SK-N-SH treated with all-trans-retinoic acid at 6 μM for 48 hours (cell line): Measurements from ENCODE around the gene LIMS1.

Experiments
- ATAC-seq: fragments of 200-7000 bp; cut with Tn5 transposase; 3 replicates; pipeline ENCODE4 v1.9.1; 2020; ENCODE audit warnings: mild to moderate bottlenecking, moderate library complexity
- ARNTL ChIP-seq: fragments of 450-650 bp; formaldehyde crosslinking; IDR thresholded peaks from 2 replicates; pipeline ENCODE4 v1.5.0; 2020; ENCODE audit warnings: low read depth, mild to moderate bottlenecking, moderate library complexity, borderline replicate concordance
- BACH2 ChIP-seq: fragments of 250-450 bp; sonication (Bioruptor Pico); IDR thresholded peaks from 2 replicates; pipeline ENCODE4 v1.9.0; 2021; ENCODE audit warnings: mild to moderate bottlenecking, borderline replicate concordance
- CREB5 ChIP-seq: fragments of 250-450 bp; sonication (Bioruptor Pico); IDR thresholded peaks from 2 replicates; pipeline ENCODE4 v1.5.1; 2020; ENCODE audit warnings: low read depth, mild to moderate bottlenecking, moderate library complexity
- CSDC2 ChIP-seq: fragments of 250-450 bp; sonication (Bioruptor Pico); IDR thresholded peaks from 2 replicates; pipeline ENCODE4 v1.5.0; 2020; ENCODE audit warnings: mild to moderate bottlenecking, moderate library complexity
- CSRNP3 ChIP-seq: fragments of 250-450 bp; sonication (Bioruptor Pico); IDR thresholded peaks from 2 replicates; pipeline ENCODE4 v1.5.1; 2021; ENCODE audit warnings: mild to moderate bottlenecking, moderate library complexity
- GLIS3 ChIP-seq: fragments of 250-450 bp; sonication (Bioruptor Pico); IDR thresholded peaks from 2 replicates; pipeline ENCODE4 v1.5.0; 2020; ENCODE audit warnings: mild to moderate bottlenecking, moderate library complexity
- ISL1 ChIP-seq: fragments of 250-450 bp; sonication (Bioruptor Pico); IDR thresholded peaks from 2 replicates; pipeline ENCODE4 v2.1.2; 2022; ENCODE audit warnings: mild to moderate bottlenecking, moderate library complexity
- PPARA ChIP-seq: fragments of 250-450 bp; sonication (Bioruptor Pico); IDR thresholded peaks from 2 replicates; pipeline ENCODE4 v1.5.0; 2020; ENCODE audit warnings: mild to moderate bottlenecking, borderline replicate concordance
- RARB ChIP-seq: fragments of 250-450 bp; sonication (Bioruptor Pico); IDR thresholded peaks from 2 replicates; pipeline ENCODE4 v1.8.0; 2021; ENCODE audit warnings: mild to moderate bottlenecking, moderate library complexity
- SNAI2 ChIP-seq: fragments of 250-450 bp; sonication (Bioruptor Pico); IDR thresholded peaks from 2 replicates; pipeline ENCODE4 v1.5.0; 2020; ENCODE audit warnings: mild to moderate bottlenecking, moderate library complexity
- TCF4 ChIP-seq: fragments of 250-450 bp; sonication (Bioruptor Pico); IDR thresholded peaks from 2 replicates; pipeline ENCODE4 v1.8.0; 2021; ENCODE audit warnings: mild to moderate bottlenecking, moderate library complexity, borderline replicate concordance
- TOX ChIP-seq: fragments of 250-450 bp; sonication (Bioruptor Pico); IDR thresholded peaks from 2 replicates; pipeline ENCODE4 v1.8.0; 2021; ENCODE audit warnings: mild to moderate bottlenecking, moderate library complexity, borderline replicate concordance
- ZC3H10 ChIP-seq: fragments of 250-450 bp; sonication (Bioruptor Pico); IDR thresholded peaks from 2 replicates; pipeline ENCODE4 v1.5.1; 2021; ENCODE audit warnings: mild to moderate bottlenecking, moderate library complexity
- ZFP3 ChIP-seq: fragments of 250-450 bp; sonication (Bioruptor Pico); IDR thresholded peaks from 2 replicates; pipeline ENCODE4 v1.5.0; 2020; ENCODE audit warnings: mild to moderate bottlenecking, moderate library complexity
- ZFP30 ChIP-seq: fragments of 450-650 bp; formaldehyde crosslinking; IDR thresholded peaks from 2 replicates; pipeline ENCODE4 v1.5.0; 2022; ENCODE audit warnings: mild to moderate bottlenecking, moderate library complexity
- ZNF565 ChIP-seq: fragments of 450-650 bp; formaldehyde crosslinking; conservative IDR thresholded peaks from 2 replicates; pipeline ENCODE4 v1.5.0; 2020; ENCODE audit warnings: low read depth, mild to moderate bottlenecking, moderate library complexity
- ZNF70 ChIP-seq: fragments of 450-650 bp; formaldehyde crosslinking; IDR thresholded peaks from 2 replicates; pipeline ENCODE4 v1.5.0; 2020; ENCODE audit warnings: mild to moderate bottlenecking, moderate library complexity
- TF ChIP-seq, protein P1 (sequence below): fragments of 250-450 bp; sonication (Bioruptor Pico); IDR thresholded peaks from 2 replicates; pipeline ENCODE4 v1.8.0; 2021; ENCODE audit warnings: low read depth, mild to moderate bottlenecking, moderate library complexity, borderline replicate concordance
- TF ChIP-seq, protein P2 (sequence below): fragments of 250-450 bp; sonication (Bioruptor Pico); IDR thresholded peaks from 2 replicates; pipeline ENCODE4 v1.5.0; 2020; ENCODE audit warnings: mild to moderate bottlenecking, moderate library complexity
- TF ChIP-seq, protein P3 (sequence below): fragments of 250-450 bp; sonication (Bioruptor Pico); IDR thresholded peaks from 2 replicates; pipeline ENCODE4 v1.8.0; 2020; ENCODE audit warnings: mild to moderate bottlenecking, moderate library complexity, borderline replicate concordance

LIMS1 gene

DNA sequence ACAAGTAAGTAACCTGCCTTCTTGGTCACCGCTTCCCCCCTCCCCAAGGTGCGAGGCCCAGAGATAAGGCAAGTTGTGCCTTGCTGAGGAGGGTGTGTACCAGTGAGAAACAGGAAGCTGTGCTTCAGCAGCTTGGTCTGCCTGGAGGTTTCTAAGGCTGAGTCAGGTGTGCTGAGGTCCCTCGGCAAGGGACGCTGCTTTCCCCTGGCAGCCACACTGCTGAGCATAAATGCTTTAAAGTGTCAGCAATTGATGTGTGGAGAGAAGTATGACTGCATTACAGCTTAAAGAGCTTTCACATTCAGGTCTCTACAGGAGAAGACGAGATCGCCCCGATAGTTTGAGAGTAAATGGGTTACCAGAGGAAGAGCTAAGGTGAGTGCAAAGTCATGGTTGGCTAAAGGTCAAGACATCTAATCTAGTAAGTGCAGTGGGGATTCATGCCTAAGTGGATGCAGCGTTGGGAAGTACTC lies 86.9 kb downstream of the LIMS1 start:
- peak; percentile 32; the same call in 2 of the 3 replicates for ATAC-seq
- no peak for TF ChIP-seq BACH2 (CRISPR knock-in tag)
- TF ChIP-seq, protein P1, sequence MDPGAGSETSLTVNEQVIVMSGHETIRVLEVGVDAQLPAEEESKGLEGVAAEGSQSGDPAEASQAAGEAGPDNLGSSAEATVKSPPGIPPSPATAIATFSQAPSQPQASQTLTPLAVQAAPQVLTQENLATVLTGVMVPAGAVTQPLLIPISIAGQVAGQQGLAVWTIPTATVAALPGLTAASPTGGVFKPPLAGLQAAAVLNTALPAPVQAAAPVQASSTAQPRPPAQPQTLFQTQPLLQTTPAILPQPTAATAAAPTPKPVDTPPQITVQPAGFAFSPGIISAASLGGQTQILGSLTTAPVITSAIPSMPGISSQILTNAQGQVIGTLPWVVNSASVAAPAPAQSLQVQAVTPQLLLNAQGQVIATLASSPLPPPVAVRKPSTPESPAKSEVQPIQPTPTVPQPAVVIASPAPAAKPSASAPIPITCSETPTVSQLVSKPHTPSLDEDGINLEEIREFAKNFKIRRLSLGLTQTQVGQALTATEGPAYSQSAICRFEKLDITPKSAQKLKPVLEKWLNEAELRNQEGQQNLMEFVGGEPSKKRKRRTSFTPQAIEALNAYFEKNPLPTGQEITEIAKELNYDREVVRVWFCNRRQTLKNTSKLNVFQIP, result no peak
- TF ChIP-seq, protein P2, sequence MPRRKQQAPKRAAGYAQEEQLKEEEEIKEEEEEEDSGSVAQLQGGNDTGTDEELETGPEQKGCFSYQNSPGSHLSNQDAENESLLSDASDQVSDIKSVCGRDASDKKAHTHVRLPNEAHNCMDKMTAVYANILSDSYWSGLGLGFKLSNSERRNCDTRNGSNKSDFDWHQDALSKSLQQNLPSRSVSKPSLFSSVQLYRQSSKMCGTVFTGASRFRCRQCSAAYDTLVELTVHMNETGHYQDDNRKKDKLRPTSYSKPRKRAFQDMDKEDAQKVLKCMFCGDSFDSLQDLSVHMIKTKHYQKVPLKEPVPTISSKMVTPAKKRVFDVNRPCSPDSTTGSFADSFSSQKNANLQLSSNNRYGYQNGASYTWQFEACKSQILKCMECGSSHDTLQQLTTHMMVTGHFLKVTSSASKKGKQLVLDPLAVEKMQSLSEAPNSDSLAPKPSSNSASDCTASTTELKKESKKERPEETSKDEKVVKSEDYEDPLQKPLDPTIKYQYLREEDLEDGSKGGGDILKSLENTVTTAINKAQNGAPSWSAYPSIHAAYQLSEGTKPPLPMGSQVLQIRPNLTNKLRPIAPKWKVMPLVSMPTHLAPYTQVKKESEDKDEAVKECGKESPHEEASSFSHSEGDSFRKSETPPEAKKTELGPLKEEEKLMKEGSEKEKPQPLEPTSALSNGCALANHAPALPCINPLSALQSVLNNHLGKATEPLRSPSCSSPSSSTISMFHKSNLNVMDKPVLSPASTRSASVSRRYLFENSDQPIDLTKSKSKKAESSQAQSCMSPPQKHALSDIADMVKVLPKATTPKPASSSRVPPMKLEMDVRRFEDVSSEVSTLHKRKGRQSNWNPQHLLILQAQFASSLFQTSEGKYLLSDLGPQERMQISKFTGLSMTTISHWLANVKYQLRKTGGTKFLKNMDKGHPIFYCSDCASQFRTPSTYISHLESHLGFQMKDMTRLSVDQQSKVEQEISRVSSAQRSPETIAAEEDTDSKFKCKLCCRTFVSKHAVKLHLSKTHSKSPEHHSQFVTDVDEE (CRISPR knock-in tag), result no peak
- no peak for TF ChIP-seq ZFP3 (CRISPR knock-in tag)
- no peak for TF ChIP-seq CREB5
- TF ChIP-seq PPARA (CRISPR knock-in tag), result no peak
- no peak for TF ChIP-seq ZFP30 (CRISPR knock-in tag)
- TF ChIP-seq ZC3H10 (CRISPR knock-in tag), result no peak
- TF ChIP-seq ISL1 (CRISPR knock-in tag), result no peak
- TF ChIP-seq ZNF565 (CRISPR knock-in tag), result no peak
- no peak for TF ChIP-seq CSRNP3 (CRISPR knock-in tag)
- TF ChIP-seq SNAI2, result no peak
- TF ChIP-seq TCF4 (CRISPR knock-in tag), result no peak
- no peak for TF ChIP-seq TOX (CRISPR knock-in tag)
- TF ChIP-seq, protein P3, sequence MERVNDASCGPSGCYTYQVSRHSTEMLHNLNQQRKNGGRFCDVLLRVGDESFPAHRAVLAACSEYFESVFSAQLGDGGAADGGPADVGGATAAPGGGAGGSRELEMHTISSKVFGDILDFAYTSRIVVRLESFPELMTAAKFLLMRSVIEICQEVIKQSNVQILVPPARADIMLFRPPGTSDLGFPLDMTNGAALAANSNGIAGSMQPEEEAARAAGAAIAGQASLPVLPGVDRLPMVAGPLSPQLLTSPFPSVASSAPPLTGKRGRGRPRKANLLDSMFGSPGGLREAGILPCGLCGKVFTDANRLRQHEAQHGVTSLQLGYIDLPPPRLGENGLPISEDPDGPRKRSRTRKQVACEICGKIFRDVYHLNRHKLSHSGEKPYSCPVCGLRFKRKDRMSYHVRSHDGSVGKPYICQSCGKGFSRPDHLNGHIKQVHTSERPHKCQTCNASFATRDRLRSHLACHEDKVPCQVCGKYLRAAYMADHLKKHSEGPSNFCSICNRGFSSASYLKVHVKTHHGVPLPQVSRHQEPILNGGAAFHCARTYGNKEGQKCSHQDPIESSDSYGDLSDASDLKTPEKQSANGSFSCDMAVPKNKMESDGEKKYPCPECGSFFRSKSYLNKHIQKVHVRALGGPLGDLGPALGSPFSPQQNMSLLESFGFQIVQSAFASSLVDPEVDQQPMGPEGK (CRISPR knock-in tag), result no peak
- no peak for TF ChIP-seq CSDC2 (CRISPR knock-in tag)
- no peak for TF ChIP-seq ZNF70

GRCh38 chr2:108621687-108622681 lies 87.7 kb downstream of the LIMS1 start:
- TF ChIP-seq ARNTL (CRISPR knock-in tag), result no peak
- TF ChIP-seq RARB (CRISPR knock-in tag), result no peak
- ATAC-seq, result no peak

DNA sequence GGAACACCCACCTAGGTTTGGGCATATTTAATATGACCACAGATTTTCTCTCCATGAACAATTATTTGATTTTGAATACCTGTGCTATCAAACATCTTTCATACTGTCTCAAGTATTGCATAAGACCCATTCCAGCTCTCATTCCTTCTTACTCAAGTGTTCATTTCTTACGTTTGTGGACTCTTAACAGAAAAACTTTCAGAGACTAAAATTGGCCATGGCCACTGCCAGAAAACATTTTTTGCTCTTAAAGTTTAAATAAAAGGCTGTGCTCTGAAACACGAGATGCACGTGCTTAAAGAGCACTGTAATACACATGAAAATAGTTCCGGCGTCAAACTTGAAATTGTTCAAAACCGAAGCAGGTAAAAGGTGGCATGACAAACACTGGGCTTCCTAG lies 89.3 kb downstream of the LIMS1 start:
- no peak for ATAC-seq
- TF ChIP-seq RARB (CRISPR knock-in tag), result no peak
- TF ChIP-seq ARNTL (CRISPR knock-in tag), result no peak
- no peak for TF ChIP-seq ZC3H10 (CRISPR knock-in tag)
- TF ChIP-seq CREB5, result no peak
- TF ChIP-seq ZFP30 (CRISPR knock-in tag), result no peak
- TF ChIP-seq, protein P2 (CRISPR knock-in tag), result no peak
- no peak for TF ChIP-seq ZFP3 (CRISPR knock-in tag)
- no peak for TF ChIP-seq TCF4 (CRISPR knock-in tag)
- no peak for TF ChIP-seq PPARA (CRISPR knock-in tag)
- TF ChIP-seq GLIS3 (CRISPR knock-in tag), result no peak
- TF ChIP-seq, protein P1, result no peak
- TF ChIP-seq SNAI2, result no peak
